Glomerular visceral epithelial cell (primary cell): ENCODE data around the gene PTPRR.

Source experiments
- DNase-seq: peaks from one replicate; pipeline ENCODE4 v3.0.0-alpha.2; 2016; ENCODE audit errors: extremely low spot score

Gene PTPRR

GRCh38 chr12:70918321-70918720 is 2.2 kb downstream of the PTPRR start:
- no peak for DNase-seq

- no peak for DNase-seq
Measured at GRCh38 chr12:70910666-70911065, 9.9 kb downstream of the PTPRR start.

GRCh38 chr12:70908978-70909377 is 11.6 kb downstream of the PTPRR start:
- no peak for DNase-seq

GRCh38 chr12:70907412-70907811 is 13.1 kb downstream of the PTPRR start:
- no peak for DNase-seq

GRCh38 chr12:70895956-70896355 is 24.6 kb downstream of the PTPRR start:
- DNase-seq, result no peak

- DNase-seq, result no peak
Measured at GRCh38 chr12:70892593-70892992, 27.9 kb downstream of the PTPRR start.

GRCh38 chr12:70890895-70891832 is 29.4 kb downstream of the PTPRR start:
- no peak for DNase-seq

GRCh38 chr12:70885956-70886355 is 34.6 kb downstream of the PTPRR start:
- DNase-seq, result no peak

GRCh38 chr12:70883855-70884254 is 36.7 kb downstream of the PTPRR start:
- no peak for DNase-seq

- DNase-seq, result no peak
Measured at GRCh38 chr12:70880744-70881143, 39.8 kb downstream of the PTPRR start.

GRCh38 chr12:70876952-70877351 is 43.6 kb downstream of the PTPRR start:
- DNase-seq, result no peak

GRCh38 chr12:70875628-70876027 is 44.9 kb downstream of the PTPRR start:
- no peak for DNase-seq

GRCh38 chr12:70854881-70855568 is 65.5 kb downstream of the PTPRR start:
- no peak for DNase-seq

- no peak for DNase-seq
Measured at GRCh38 chr12:70854138-70854537, 66.4 kb downstream of the PTPRR start.

GRCh38 chr12:70853326-70853725 is 67.2 kb downstream of the PTPRR start:
- no peak for DNase-seq

GRCh38 chr12:70852416-70853150 is 68.0 kb downstream of the PTPRR start:
- DNase-seq, result no peak

GRCh38 chr12:70849265-70849960 is 71.1 kb downstream of the PTPRR start:
- DNase-seq, result peak; percentile 3

GRCh38 chr12:70847871-70848270 is 72.7 kb downstream of the PTPRR start:
- no peak for DNase-seq

GRCh38 chr12:70845268-70845667 is 75.3 kb downstream of the PTPRR start:
- no peak for DNase-seq

GRCh38 chr12:70843363-70843762 is 77.2 kb downstream of the PTPRR start:
- DNase-seq, result no peak

GRCh38 chr12:70842942-70843341 is 77.6 kb downstream of the PTPRR start:
- no peak for DNase-seq

- DNase-seq, result no peak
Measured at GRCh38 chr12:70842136-70842535, 78.4 kb downstream of the PTPRR start.
